Osteocyte (in vitro differentiated cells): ENCODE data around the gene RYR3. TPM values are rescaled to one million over a fixed set of nuclear protein-coding genes. Genes with fewer than 3 reads are reported as not detected.

Source experiments
- DNase-seq: peaks from one replicate; pipeline ENCODE4 v3.0.0; 2021; ENCODE audit warnings: mixed read lengths; ENCODE audit not compliant: unreplicated experiment; ENCODE audit errors: extremely low spot score
- H3K27ac Mint-ChIP-seq: one replicate; pipeline ENCODE4 v1.8.0; 2021; ENCODE audit warnings: mild to moderate bottlenecking, mixed read lengths; ENCODE audit not compliant: unreplicated experiment
- H3K27me3 Mint-ChIP-seq: one replicate; pipeline ENCODE4 v1.8.0; 2021; ENCODE audit warnings: mixed read lengths; ENCODE audit not compliant: unreplicated experiment
- H3K36me3 Mint-ChIP-seq: one replicate; pipeline ENCODE4 v1.8.0; 2021; ENCODE audit warnings: mixed read lengths; ENCODE audit not compliant: unreplicated experiment
- H3K4me1 Mint-ChIP-seq: one replicate; pipeline ENCODE4 v1.8.0; 2021; ENCODE audit warnings: mixed read lengths; ENCODE audit not compliant: unreplicated experiment
- H3K4me3 Mint-ChIP-seq: one replicate; pipeline ENCODE4 v1.8.0; 2021; ENCODE audit warnings: mild to moderate bottlenecking, moderate library complexity, mixed read lengths; ENCODE audit not compliant: unreplicated experiment
- H3K9me3 Mint-ChIP-seq: one replicate; pipeline ENCODE4 v1.8.0; 2021; ENCODE audit warnings: mixed read lengths; ENCODE audit not compliant: unreplicated experiment
- total RNA-seq: library from RNA; stranded (reverse); gene quantifications from 2 replicates; pipeline ENCODE4 v1.2.1, GENCODE V29; 2021
- TF ChIP-seq, protein P1 (sequence below): fragments of 200-600 bp; sonication (generic); IDR thresholded peaks from 2 replicates; pipeline ENCODE4 v1.5.0; 2021; ENCODE audit warnings: antibody characterized with exemption, mild to moderate bottlenecking, moderate library complexity

RYR3 gene
- total RNA-seq, 1 donor from 2014 or later, result not detected

DNA sequence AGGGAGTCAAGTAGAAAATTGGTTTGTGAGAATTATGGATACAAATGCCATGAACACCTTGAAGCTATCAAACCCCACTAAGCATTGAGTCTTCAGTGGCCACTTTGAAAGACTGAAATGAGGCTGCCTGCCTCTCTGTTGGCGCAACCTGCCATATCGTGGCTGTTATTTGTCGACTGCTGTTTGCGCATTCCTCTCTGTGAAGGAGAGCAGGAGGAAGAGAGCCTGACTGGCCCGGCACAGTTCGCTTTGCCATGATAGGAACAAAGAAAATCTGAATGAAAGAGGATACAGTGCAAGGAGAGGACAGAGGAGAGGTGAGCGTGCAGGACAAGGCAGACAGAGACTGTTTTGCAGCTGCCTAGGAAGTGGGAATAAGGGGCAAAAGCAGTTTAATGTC is 289.4 kb downstream of the RYR3 start:
- Mint-ChIP-seq H3K9me3 (no peaks in the 10 kb centered on the region), H3K27ac (no peak overlapping the region), H3K4me1 (no peaks in the 10 kb centered on the region), H3K4me3 (no peak overlapping the region), H3K36me3 (no peaks in the 10 kb centered on the region), H3K27me3 (peaks cover 10% of the 10 kb centered on the region)
- DNase-seq, result no peak
- TF ChIP-seq, protein P1, sequence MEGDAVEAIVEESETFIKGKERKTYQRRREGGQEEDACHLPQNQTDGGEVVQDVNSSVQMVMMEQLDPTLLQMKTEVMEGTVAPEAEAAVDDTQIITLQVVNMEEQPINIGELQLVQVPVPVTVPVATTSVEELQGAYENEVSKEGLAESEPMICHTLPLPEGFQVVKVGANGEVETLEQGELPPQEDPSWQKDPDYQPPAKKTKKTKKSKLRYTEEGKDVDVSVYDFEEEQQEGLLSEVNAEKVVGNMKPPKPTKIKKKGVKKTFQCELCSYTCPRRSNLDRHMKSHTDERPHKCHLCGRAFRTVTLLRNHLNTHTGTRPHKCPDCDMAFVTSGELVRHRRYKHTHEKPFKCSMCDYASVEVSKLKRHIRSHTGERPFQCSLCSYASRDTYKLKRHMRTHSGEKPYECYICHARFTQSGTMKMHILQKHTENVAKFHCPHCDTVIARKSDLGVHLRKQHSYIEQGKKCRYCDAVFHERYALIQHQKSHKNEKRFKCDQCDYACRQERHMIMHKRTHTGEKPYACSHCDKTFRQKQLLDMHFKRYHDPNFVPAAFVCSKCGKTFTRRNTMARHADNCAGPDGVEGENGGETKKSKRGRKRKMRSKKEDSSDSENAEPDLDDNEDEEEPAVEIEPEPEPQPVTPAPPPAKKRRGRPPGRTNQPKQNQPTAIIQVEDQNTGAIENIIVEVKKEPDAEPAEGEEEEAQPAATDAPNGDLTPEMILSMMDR, result no peak

DNA sequence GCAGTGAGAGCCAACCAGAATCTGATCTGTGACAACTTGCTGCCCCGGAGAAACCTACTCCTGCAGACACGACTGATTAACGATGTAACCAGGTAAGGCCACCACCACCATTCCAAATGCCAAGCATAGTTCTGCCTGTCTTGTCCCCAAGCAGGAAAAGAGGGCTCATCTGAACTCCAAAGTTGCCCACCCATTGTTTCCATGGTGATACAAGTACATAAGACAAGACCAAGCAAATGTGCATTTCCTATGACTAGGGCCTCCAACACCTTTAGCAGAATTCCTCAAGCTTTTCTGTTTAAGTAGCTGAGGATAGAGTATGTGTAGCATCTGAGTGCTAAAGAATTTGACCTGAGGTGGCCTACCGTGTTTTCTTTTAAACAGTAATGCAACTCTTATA is 290.7 kb downstream of the RYR3 start:
- DNase-seq, result no peak
- H3K27me3 Mint-ChIP-seq, result peaks cover 8% of the 10 kb centered on the region
- no peaks in the 10 kb centered on the region for H3K4me1 Mint-ChIP-seq
- no peaks in the 10 kb centered on the region for H3K36me3 Mint-ChIP-seq
- no peak overlapping the region for H3K4me3 Mint-ChIP-seq
- no peaks in the 10 kb centered on the region for H3K9me3 Mint-ChIP-seq
- TF ChIP-seq, protein P1, result no peak
- H3K27ac Mint-ChIP-seq, result no peak overlapping the region

DNA sequence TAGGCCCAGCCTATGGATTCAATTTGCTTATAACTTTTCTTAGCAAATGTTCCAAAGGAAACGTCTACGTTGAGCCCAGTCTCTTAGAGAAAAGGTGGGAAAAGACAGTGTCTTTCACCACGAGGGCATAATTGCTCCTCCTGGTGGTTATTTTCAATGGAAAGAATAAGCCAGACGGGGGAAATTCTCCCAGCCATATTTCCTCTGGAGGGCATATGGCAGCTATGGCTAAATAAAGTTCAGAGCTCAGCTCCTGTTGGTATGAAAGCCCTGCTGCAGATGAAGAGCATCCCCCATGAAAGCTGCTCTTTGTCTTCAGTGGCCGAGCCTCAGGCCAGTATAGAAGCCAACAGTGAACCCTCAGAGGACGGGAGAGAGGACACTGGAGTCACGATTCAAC is 297.9 kb downstream of the RYR3 start:
- H3K9me3 Mint-ChIP-seq, result no peaks in the 10 kb centered on the region
- H3K27me3 Mint-ChIP-seq, result peaks cover 12% of the 10 kb centered on the region
- no peak overlapping the region for H3K4me3 Mint-ChIP-seq
- no peak for DNase-seq
- no peaks in the 10 kb centered on the region for H3K36me3 Mint-ChIP-seq
- TF ChIP-seq, protein P1, result peak; percentile 35
- H3K27ac Mint-ChIP-seq, result no peak overlapping the region
- H3K4me1 Mint-ChIP-seq, result no peaks in the 10 kb centered on the region

DNA sequence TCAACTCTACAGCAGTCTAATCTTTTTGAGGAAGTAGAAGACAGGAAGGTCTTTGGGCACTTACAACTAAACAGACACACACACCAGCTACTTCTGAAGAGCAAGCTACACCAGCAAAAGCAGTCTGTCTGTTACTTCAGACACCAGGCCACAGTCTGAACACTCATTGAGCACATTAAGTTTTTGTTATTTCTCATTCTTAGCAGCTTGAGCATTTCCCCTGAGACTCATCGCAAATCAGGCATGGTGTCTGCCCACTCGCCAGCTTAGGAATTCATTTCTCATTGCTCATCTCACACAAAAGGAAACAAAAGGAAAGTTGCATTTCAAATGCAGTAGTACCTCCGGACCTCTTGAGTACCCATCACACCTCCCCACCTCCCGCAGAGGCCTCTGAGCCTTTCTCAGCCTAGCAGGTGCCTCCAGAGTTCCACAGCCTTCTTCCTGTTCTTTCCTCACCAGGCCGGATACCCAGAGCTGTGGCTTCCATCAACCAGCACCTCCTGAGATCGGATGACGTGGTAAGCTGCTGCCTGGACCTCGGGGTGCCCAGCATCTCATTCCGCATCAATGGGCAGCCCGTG is 302.0 kb downstream of the RYR3 start:
- peaks cover 24% of the 10 kb centered on the region for H3K27me3 Mint-ChIP-seq
- no peak overlapping the region for H3K27ac Mint-ChIP-seq
- H3K9me3 Mint-ChIP-seq, result no peaks in the 10 kb centered on the region
- TF ChIP-seq, protein P1, result no peak
- H3K36me3 Mint-ChIP-seq, result no peaks in the 10 kb centered on the region
- DNase-seq, result no peak
- H3K4me3 Mint-ChIP-seq, result no peak overlapping the region
- no peaks in the 10 kb centered on the region for H3K4me1 Mint-ChIP-seq

DNA sequence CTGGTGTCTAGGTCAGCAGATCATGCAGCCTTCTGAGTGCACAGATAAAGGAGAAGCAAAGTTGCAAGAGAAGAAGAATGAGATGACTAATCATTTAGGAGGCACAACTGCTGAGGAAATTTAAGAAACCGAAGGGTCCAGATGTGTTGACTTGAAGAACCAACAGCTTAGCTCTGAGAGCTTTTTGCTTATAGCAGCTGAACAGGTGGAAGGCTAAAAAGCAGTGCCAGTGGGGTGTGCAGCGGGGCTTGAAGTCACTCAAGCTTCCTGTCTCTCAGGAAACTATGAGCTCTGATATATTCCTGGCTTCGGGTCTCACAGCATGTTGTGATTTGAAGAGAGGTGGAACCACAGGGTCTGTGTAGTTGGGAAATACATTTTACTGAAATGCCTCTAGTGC is 305.7 kb downstream of the RYR3 start:
- H3K27ac Mint-ChIP-seq, result no peak overlapping the region

More for the DNA sequence above, 305.7 kb downstream of the RYR3 start:
- no peak overlapping the region for H3K4me3 Mint-ChIP-seq
- no peaks in the 10 kb centered on the region for H3K36me3 Mint-ChIP-seq
- H3K27me3 Mint-ChIP-seq, result peaks cover 23% of the 10 kb centered on the region
- TF ChIP-seq, protein P1, result no peak
- no peak for DNase-seq
- no peaks in the 10 kb centered on the region for H3K9me3 Mint-ChIP-seq
- H3K4me1 Mint-ChIP-seq, result no peaks in the 10 kb centered on the region
